Measurements from ENCODE around the gene ARHGAP42.
"Not testable (repeated sequence)": the region's sequence is repeated elsewhere in the genome, so short reads cannot be mapped to it uniquely, and the experiment has no call there.

The ARHGAP42 gene, protein sequence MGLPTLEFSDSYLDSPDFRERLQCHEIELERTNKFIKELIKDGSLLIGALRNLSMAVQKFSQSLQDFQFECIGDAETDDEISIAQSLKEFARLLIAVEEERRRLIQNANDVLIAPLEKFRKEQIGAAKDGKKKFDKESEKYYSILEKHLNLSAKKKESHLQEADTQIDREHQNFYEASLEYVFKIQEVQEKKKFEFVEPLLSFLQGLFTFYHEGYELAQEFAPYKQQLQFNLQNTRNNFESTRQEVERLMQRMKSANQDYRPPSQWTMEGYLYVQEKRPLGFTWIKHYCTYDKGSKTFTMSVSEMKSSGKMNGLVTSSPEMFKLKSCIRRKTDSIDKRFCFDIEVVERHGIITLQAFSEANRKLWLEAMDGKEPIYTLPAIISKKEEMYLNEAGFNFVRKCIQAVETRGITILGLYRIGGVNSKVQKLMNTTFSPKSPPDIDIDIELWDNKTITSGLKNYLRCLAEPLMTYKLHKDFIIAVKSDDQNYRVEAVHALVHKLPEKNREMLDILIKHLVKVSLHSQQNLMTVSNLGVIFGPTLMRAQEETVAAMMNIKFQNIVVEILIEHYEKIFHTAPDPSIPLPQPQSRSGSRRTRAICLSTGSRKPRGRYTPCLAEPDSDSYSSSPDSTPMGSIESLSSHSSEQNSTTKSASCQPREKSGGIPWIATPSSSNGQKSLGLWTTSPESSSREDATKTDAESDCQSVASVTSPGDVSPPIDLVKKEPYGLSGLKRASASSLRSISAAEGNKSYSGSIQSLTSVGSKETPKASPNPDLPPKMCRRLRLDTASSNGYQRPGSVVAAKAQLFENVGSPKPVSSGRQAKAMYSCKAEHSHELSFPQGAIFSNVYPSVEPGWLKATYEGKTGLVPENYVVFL

DNA sequence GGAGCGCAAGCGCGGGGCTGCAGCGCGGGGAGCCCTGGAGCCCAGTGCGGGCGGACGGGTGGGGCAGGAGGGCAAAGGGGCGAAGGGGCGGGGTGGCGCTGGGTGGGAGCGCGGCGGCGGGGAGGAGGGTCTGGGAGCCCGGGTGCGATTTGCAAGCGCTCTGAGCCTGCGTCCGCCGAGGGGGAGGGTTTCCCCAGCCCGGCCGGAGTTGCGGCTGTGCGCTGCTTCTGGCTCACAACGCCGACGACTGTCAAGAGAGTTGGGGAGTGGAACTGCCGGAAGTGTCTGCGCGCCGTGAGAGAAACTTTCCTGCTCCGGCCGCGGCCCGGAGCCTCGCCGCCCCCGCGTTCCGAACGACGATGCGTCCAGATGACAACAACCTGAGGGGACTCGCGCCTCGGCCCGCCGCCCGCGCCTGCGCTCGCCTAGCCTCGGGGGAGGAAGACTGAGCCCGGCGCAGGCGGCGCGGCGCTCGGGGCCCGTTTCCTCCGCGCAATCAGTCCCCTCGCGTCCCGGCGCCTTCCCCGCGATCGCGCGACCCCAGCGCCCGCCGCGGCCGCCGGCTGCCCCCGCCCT is at the start of gene ARHGAP42:
TSS of gene ARHGAP42 (plus strand) at position 235 of the 576 bp plus-strand sequence. CDS start 391 bp downstream, outside the sequence.
- no peak for DNase-seq

DNA sequence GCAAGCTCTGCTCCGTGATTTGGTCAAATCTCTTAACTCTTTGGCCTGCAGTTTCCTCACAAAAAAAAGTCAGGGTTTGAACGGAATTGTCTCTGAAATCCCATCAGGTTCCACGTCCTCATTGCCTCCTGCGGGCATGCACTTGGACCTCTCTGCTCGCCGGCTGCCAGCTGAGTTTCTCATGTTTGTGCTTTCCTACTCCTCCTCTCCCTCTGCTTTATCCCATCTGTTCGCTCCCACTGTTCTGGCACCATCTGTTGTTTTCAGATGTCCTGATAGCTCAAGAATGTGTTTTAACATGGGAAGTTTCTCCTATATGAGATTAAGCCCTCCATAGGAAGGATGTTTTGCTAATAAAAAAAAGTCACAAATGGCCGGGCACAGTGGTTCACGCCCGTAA is 49.4 kb upstream of the ARHGAP42 start:
- no peak for DNase-seq

DNA sequence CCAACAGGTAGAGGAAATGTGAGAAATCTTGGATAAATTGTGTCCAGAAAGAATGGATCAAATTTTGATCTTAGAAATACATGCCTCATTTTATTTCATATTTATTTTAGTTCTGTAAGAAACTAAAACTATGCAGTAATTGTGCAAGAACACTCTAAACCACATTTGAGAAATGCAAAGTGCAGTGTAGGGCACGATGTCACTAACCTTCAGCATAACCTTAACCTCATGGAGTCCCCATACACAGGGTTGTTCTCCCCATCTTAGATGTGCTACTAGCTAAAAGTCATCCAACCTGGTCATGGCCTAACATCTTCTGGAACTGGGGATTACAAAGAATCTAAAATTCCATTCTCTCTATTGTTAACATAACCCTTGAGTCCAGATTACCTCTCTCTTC is 48.4 kb upstream of the ARHGAP42 start:
- DNase-seq, result no peak

DNA sequence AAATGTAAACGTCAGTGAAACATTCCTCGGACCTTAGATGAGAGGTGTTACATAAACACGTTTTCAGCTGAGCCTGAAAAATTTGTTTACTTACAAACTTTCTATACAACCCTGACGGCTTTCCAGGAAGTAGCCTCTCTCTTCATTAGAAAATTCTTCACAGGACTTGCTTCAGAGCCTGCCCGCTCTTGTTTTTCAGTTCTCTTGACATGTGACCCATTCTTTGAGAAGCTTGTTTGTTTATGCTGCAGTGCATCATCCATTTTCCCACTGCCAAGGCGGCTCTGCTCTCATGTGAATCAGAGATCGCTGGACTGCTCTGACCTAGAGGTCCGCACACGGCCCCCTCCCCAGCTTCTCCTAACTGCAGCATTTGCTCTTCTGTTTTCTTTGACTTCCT is 47.9 kb upstream of the ARHGAP42 start:
- no peak for DNase-seq

DNA sequence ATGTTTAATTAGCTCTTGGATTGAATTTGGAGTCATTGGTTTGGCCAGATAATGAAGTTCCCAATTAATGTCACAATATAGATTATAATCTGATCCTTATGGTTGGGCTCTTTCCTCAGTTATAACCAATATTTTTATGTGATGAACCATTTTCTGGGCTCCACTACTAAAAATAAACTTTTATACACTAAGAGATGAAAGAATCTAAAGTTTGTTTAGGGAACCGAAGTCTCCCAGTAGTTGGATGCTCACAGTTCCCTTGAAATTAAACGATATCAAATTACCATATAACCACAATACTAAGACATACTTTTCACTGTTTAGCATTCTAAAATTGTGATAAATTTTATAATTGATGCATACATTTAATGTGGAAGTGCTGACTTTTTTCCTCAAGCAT is 47.0 kb upstream of the ARHGAP42 start:
- DNase-seq, result no peak

DNA sequence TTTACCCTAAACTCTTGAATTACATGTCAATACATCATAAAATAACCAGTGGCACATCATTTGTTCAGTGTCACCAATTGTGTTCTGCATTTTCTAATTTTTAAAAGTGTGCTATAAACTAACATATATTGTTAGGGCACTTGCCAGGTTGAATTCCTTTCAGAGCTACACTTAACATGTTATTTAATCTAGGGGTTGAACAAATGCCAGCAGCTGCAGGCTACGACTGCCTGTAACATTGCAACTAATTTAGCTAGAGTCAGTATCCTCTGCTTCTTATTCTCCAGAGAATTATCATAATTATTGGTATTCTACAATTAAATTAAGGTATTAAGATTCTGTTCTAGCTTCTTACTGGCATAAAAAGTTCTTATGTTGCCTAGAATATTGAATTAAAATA is 46.4 kb upstream of the ARHGAP42 start:
- no peak for DNase-seq

DNA sequence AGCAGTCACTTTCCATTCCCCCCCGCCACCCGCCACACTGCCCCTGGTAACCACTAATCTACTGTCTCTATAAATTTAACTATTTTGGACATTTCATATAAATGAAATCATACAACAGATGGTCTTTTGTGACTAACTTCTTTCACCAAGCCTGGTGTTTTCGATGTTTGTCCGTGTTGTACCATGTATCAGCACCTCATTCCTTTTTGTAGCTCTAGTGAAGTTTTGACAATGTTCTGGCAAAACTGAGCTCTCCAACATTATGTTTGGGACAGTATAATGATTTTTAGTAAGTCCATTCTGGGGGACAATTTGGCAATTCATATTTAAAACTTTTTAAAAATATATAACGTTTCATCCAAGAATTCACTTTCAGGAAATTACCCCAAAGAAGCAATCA is 45.6 kb upstream of the ARHGAP42 start:
- no peak for DNase-seq

DNA sequence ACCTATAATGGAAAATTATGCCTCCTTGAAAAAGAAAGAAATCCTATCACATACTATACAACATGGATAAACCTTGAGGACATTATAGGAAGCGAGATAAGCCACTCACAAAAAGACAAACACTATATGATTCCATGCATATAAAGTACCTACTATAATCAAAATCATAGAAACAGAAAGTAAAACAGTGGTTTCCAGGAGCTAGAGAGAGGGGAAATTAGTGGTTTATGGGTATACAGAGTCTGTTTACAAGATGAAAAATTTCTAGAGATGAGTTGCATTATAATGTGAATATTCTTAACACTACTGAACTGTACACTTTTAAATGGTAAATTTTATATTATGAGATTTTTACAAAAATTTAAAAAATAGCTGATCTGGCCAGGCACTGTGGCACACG is 40.5 kb upstream of the ARHGAP42 start:
- DNase-seq, result no peak

DNA sequence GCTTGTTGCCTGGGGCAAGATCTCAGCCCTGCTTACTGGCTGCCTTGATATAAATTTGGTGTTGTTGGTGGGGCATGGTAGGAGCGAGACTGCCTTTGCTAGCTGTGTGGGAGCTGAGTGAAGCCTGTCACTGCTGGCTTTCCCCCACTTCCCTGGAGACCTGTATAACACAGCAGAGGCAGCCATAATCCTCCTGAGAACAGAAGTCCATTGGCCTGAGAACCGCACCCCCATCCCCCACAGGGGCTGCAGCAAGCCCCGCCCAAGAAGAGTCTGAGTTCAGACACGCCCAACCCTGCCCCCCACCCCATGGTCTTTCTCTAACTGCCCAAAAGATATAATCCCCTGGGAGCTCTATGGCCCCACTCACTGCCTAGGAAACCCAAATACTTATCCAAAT is 39.2 kb upstream of the ARHGAP42 start:
- no peak for DNase-seq

DNA sequence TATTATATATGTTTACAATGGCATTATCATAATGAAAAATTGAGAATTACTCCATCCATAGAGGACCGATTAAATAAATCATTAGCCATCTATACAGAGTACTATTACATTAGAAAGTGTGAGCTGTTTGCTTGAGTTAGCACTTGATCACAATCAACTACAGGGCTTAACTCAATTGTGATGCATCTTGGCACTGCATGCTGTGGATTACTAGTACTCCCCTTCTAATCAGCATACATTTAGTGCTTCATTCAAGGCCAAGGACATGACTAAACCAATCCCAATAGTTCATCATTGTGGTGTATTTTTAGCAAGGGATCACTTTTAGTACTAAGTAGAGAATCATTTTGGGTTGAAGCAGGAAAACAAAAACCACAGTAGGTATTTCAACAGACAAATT is 23.5 kb upstream of the ARHGAP42 start:
- DNase-seq, result no peak

DNA sequence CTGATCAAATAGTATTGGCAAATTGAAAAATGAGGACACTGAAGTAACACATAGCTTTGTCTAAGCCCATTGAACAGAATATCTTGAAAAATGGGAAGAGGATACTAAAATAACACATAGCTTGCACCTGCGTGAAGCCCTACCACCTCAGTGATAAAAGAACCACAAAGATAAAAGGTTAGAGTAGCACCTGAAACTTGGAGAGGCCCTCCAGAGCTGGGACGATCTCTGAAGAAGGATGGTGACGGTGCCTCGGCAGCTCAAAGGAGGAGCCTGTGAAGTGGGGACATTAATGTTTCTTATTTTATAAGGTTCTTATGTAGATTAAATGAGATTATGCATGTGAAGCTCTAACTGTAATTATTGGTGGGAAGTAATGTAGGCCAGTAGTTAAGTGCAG is 23.1 kb upstream of the ARHGAP42 start:
- DNase-seq, result no peak

DNA sequence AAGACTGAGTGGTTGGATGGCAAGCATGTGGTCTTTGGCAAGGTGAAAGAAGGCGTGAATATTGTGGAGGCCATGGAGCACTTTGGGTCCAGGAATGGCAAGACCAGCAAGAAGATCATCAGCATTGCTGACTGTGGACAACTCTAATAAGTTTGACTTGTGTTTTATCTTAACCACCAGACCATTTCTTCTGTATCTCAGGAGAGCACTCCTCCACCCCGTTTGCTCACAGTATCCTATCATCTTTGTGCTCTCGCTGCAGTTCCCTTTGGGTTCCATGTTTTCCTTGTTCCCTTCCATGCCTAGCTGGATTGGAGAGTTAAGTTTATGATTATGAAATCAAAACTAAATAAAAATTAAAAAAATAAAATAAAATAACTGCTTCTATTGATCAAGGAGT is 20.3 kb upstream of the ARHGAP42 start:
- not testable (repeated sequence) for DNase-seq

DNA sequence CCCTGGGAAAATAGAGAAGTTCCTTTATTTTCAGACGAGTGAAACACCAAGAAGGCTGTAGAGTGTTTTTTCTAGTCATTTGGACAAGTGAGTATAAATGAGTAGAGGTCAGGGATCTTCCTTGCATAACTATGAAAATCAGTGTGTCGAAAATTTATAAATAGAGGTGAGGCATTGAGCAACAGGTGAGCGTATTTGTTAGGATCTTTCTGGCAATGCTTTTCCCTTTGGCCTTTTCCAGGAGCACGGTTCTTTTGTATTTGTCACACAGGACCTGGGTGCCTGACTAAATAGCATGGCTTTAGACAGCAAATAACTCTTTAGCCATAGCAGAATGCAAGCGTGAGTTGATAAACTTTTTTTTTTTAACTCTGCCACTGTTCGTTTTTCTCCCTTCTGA is 19.6 kb upstream of the ARHGAP42 start:
- DNase-seq, result no peak

DNA sequence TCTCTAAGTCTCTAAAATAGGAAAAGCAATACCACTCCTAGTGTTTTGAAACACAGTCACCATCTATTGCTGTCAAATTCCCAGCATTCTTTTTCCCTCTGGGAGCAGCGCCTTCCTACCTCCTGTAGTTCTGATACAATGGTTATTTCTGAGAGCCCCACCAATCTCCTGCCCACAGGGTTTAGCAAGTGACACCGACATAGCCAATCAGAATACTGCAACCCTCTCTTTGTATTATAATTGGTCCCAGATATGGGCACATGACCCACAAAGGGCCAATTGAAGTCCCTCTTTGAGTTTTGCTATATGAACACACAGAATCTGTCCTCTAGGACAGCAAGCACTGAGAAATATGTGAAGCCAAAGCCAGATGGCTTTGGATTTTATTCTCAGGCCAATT is 16.9 kb upstream of the ARHGAP42 start:
- no peak for DNase-seq

DNA sequence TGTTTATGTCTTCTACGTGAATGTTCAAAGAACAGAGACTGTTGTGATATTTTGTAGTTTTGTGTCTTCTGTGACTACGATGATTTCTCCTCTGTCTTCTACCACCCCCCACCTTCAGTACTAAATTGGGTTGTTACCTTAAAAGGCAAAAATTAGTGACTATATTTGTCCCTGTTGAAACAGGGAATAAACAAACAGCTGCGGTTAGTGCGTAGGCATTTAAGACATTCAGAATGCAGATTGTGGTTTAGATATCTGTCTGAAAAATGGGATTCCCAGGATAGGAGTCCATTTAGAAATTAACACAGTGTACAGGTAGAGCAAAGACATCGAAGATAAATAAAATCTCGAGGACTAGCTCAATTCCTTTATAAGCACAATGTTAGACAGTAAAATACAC is 15.6 kb upstream of the ARHGAP42 start:
- no peak for DNase-seq

DNA sequence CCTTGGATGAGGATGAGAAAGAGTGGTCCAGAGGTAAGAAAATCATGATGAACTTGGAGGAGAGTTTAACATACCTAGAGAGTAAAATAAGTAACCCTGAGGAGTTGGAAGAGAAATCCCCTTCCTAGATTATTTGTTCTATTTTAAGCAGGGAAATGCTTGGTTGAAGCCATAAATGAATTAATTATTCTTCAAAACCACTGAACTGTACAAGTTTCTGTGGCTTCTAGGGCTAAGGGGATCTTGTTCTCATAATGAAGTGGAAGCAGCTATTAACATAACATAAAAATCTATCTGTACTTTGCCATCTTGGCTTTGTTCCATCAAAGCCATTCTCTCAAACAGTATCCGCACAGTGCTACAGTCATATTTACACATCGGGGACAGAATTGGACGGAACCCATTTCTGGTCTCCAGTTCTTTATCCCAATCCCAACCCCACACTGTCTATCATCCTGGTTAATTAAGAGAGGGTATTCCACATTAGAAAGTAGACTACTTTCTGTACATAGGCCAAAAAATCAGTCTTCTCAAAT is 14.5 kb upstream of the ARHGAP42 start:
- DNase-seq, result no peak

DNA sequence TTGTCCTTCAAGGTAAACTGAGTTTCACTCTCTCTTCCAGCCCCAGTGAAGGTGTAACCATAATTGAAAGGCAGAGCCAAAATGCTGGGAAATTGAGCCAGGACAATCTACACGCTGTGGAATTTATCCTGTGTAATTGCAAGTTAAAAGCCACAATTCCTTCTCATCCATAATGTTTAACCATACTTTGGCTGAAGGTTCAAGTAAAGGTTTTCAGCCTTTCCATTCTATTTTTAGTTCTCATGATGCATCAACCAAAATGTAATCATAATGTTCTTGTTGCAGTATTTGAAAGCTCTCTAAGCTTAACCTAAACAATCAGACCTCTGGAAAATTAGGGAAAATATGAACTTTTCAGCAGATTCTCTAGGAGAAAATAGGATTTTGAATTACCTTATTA is 14.0 kb upstream of the ARHGAP42 start:
- no peak for DNase-seq

DNA sequence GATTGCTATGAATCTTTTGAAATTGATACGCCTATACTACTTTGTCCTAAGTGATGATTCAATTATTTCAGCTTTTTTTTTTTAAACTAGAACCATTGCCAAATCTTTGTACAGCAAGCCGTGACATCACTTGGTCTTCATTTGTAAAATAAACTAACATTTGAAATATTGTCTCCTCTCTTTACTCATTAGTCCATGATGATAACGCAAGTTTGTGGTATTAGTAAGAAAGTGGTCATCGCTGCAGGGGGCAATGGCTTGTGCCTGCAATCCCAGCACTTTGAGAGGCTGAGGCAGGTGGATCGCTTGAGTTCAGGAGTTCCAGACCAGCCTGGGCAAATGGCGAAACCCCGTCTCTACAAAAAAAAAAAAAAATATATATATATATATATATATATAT is 12.9 kb upstream of the ARHGAP42 start:
- DNase-seq, result no peak

DNA sequence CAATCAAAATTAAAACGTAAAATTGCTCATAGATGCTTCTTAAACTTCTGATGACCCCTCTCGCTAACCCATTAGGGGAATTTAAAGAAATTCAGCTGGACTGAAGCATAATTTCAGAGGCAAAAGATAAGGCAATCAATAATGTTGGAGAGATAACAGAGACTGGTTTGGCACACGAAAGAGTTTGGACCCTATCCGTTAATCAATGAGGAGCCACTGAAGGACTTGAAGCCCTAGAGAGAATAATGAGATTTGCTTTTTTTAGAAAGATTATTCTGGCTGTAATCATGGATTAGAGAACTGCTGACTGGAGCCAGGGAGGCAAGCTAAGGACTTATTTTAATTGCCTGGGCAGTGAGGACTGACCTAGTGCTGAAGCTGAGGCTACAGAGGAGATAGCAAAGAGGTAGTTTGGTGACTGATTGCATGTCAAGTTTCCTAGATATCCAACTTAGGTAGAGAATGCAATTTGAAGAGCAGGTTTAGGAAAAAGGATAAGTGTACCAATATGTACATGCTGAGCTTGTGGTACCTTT is 11.9 kb upstream of the ARHGAP42 start:
- no peak for DNase-seq

DNA sequence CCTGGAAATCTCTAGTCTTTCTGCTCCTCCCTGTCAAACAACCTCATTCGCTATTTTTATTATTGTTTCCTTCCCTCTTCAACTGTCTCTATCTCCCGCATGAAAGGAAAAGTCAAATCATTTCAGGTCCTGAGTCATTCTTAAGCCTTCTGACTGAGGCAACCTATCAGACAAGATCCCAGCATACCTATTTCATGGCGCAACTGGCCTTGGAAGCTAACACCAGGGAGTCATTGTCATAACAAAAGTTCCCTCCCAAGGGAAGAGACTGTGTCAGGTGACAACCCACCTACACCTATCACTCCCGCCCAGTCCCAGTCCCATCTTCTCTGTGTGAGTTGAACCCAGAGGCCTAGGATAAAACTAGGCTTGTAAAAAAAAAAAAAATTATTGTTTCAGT is 10.2 kb upstream of the ARHGAP42 start:
- DNase-seq, result no peak

DNA sequence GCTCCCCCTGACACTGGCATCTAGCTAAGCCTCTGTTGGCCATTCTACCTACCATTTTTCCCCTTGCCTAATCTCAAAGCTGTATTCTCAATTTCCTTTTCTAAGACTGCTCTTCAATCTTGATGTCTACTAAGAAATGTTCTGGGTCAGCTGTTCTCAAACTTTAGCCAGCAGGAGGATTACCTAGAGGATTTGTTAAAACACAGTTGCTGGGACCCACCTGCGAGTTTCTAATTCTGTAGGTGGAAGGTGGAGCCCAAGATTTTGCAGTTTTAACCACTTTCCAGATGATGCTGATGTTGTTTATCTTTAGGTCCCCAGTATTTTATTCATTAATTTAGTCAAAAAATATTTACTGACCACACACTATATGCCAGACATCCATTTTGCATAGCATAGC is 9.3 kb upstream of the ARHGAP42 start:
- DNase-seq, result no peak

DNA sequence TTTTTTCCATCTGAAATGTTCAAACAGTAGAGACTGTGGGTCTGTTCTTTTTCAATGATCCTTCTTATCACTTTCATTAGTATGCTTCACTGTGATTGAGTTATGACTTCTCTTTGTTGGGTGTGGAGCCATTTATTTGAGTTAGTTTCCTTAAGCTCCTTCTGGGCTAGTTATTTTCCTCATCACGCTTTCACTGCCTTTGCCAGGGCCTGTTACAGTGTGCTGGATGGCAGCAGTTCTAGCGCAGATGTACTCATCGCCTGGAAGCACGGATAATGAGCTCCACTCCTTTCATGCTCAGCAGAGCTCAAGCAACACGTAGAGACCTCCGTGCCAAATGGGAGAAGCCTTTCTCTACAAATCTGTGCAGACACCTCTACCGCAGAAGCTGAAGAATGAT is 7.0 kb upstream of the ARHGAP42 start:
- DNase-seq, result no peak

DNA sequence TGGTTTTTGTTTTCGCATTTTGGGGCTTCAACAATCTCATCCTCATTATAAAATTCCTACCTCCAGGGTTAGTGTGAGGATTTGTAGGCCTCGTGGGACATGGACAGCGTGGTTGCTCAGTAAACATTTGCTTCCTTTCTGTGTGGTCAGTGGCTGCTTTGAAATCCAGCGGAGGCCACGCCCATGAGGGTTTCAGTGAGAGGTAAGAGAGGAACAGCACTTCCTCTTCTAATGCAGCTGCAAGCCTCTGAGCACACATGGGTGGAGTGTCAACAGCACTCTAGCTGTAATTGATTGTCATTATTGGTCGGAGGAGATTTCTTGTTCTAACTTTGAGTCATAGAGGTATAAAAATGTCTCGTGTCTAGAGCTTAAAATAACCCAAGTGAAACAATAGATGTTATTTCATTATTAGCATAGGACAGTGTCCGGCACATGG is 6.0 kb upstream of the ARHGAP42 start:
- no peak for DNase-seq
